NB4 (cell line): ENCODE measurements around the gene ETV6.

Experiments used
- MYC ChIP-seq: IDR thresholded peaks from 2 replicates; pipeline ENCODE4 v1.6.1; 2011; ENCODE audit warnings: low read depth, low read length
- POLR2A ChIP-seq: IDR thresholded peaks from 2 replicates; pipeline ENCODE4 v1.6.1; 2011; ENCODE audit warnings: mild to moderate bottlenecking; ENCODE audit not compliant: insufficient read length; ENCODE audit errors: extremely low read depth
- TF ChIP-seq, protein P1 (sequence below): IDR thresholded peaks from one replicate; pipeline ENCODE4 v1.5.1; 2012; ENCODE audit warnings: low read depth, low read length

GRCh38 chr12:11654802-11655201 lies 5.3 kb downstream of the ETV6 start:
- TF ChIP-seq, protein P1, sequence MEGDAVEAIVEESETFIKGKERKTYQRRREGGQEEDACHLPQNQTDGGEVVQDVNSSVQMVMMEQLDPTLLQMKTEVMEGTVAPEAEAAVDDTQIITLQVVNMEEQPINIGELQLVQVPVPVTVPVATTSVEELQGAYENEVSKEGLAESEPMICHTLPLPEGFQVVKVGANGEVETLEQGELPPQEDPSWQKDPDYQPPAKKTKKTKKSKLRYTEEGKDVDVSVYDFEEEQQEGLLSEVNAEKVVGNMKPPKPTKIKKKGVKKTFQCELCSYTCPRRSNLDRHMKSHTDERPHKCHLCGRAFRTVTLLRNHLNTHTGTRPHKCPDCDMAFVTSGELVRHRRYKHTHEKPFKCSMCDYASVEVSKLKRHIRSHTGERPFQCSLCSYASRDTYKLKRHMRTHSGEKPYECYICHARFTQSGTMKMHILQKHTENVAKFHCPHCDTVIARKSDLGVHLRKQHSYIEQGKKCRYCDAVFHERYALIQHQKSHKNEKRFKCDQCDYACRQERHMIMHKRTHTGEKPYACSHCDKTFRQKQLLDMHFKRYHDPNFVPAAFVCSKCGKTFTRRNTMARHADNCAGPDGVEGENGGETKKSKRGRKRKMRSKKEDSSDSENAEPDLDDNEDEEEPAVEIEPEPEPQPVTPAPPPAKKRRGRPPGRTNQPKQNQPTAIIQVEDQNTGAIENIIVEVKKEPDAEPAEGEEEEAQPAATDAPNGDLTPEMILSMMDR, result no peak
- TF ChIP-seq MYC, result no peak
- TF ChIP-seq POLR2A, result no peak
